Activated naive CD8-positive, alpha-beta T cell treated with anti-CD3 and anti-CD28 coated beads, Interleukin-2, amount 10 ng/mL, durations not matched to agents 7 days and 5 days (primary cell): ENCODE measurements around the gene DUSP1. TPM values are rescaled to one million over a fixed set of nuclear protein-coding genes. Genes with fewer than 3 reads are reported as not detected.

ENCODE experiments used
- ATAC-seq: fragments of 150-1000 bp; cut with Tn5 transposase; one replicate; pipeline ENCODE4 v1.10.0; 2021; ENCODE audit warnings: low read depth, moderate library complexity
- POLR2A ChIA-PET: fragments of 350-600 bp; sonication (Branson Sonifier 250); formaldehyde crosslinking; loops from one replicate; lab custom pipeline; 2021; ENCODE audit warnings: antibody characterized with exemption; lab: Charles Lee
- DNase-seq: peaks from one replicate; pipeline ENCODE4 v3.0.0; 2021
- H3K27ac Mint-ChIP-seq: one replicate; pipeline ENCODE4 v1.8.0; 2022; ENCODE audit warnings: mild to moderate bottlenecking, mixed read lengths
- H3K27me3 Mint-ChIP-seq: one replicate; pipeline ENCODE4 v1.8.0; 2022; ENCODE audit warnings: mild to moderate bottlenecking, moderate library complexity, mixed read lengths
- H3K36me3 Mint-ChIP-seq: one replicate; pipeline ENCODE4 v1.8.0; 2021; ENCODE audit warnings: mild to moderate bottlenecking, mixed read lengths
- H3K4me1 Mint-ChIP-seq: one replicate; pipeline ENCODE4 v1.8.0; 2021; ENCODE audit warnings: mixed read lengths
- H3K4me3 Mint-ChIP-seq: one replicate; pipeline ENCODE4 v1.8.0; 2022; ENCODE audit warnings: mild to moderate bottlenecking, moderate library complexity, mixed read lengths
- H3K9me3 Mint-ChIP-seq: one replicate; pipeline ENCODE4 v1.8.0; 2021; ENCODE audit warnings: mixed read lengths
- total RNA-seq, 2 experiments: library from RNA; stranded (reverse); gene quantifications; one replicate each; pipeline ENCODE4 v1.2.3, GENCODE V29; 2021

Gene DUSP1
- total RNA-seq, 2 experiments from 2014 or later: 39.4 to 41.5 TPM

- H3K4me3 Mint-ChIP-seq: no peak overlapping the region
- H3K27ac Mint-ChIP-seq: no peak overlapping the region
- H3K4me1 Mint-ChIP-seq: peaks cover 6% of the 10 kb centered on the region
- no peaks in the 10 kb centered on the region for H3K27me3 Mint-ChIP-seq
- H3K9me3 Mint-ChIP-seq: no peaks in the 10 kb centered on the region
- DNase-seq: no peak
- no peak for ATAC-seq
- POLR2A ChIA-PET: no interaction called here
- H3K36me3 Mint-ChIP-seq: no peaks in the 10 kb centered on the region
These were observed 24.3 kb downstream of the DUSP1 start for GRCh38 chr5:172746725-172747124.

GRCh38 chr5:172745838-172746237, 25.2 kb downstream of the DUSP1 start:
- H3K36me3 Mint-ChIP-seq: no peaks in the 10 kb centered on the region
- H3K4me3 Mint-ChIP-seq: no peak overlapping the region
- no peak for DNase-seq
- ATAC-seq: no peak
- no peak overlapping the region for H3K27ac Mint-ChIP-seq
- no peaks in the 10 kb centered on the region for H3K9me3 Mint-ChIP-seq
- peaks cover 2% of the 10 kb centered on the region for H3K4me1 Mint-ChIP-seq
- POLR2A ChIA-PET: no interaction called here
- peaks cover 2% of the 10 kb centered on the region for H3K27me3 Mint-ChIP-seq

GRCh38 chr5:172745406-172745805, 25.6 kb downstream of the DUSP1 start:
- no peak overlapping the region for H3K27ac Mint-ChIP-seq
- no peak overlapping the region for H3K4me3 Mint-ChIP-seq
- no peak for DNase-seq
- H3K36me3 Mint-ChIP-seq: no peaks in the 10 kb centered on the region
- POLR2A ChIA-PET: no interaction called here
- peaks cover 2% of the 10 kb centered on the region for H3K4me1 Mint-ChIP-seq
- H3K27me3 Mint-ChIP-seq: peaks cover 2% of the 10 kb centered on the region
- ATAC-seq: no peak
- H3K9me3 Mint-ChIP-seq: no peaks in the 10 kb centered on the region

- Mint-ChIP-seq H3K9me3 (no peaks in the 10 kb centered on the region), H3K27me3 (peaks cover 2% of the 10 kb centered on the region), H3K4me1 (peaks cover 2% of the 10 kb centered on the region), H3K36me3 (no peaks in the 10 kb centered on the region), H3K27ac (no peak overlapping the region), H3K4me3 (no peak overlapping the region)
- no peak for DNase-seq
- POLR2A ChIA-PET: no interaction called here
- ATAC-seq: no peak
These were observed 26.6 kb downstream of the DUSP1 start for GRCh38 chr5:172744123-172745104.

- no peak for DNase-seq
- no peaks in the 10 kb centered on the region for H3K36me3 Mint-ChIP-seq
- no peak overlapping the region for H3K27ac Mint-ChIP-seq
- POLR2A ChIA-PET: no interaction called here
- H3K27me3 Mint-ChIP-seq: peaks cover 2% of the 10 kb centered on the region
- no peak for ATAC-seq
- H3K4me3 Mint-ChIP-seq: no peak overlapping the region
- H3K9me3 Mint-ChIP-seq: no peaks in the 10 kb centered on the region
- H3K4me1 Mint-ChIP-seq: peaks cover 2% of the 10 kb centered on the region
These were observed 27.7 kb downstream of the DUSP1 start for GRCh38 chr5:172743112-172743959.

- POLR2A ChIA-PET: no interaction called here
- no peak for ATAC-seq
- Mint-ChIP-seq H3K9me3 (no peaks in the 10 kb centered on the region), H3K27me3 (peaks cover 2% of the 10 kb centered on the region), H3K36me3 (no peaks in the 10 kb centered on the region), H3K27ac (no peak overlapping the region), H3K4me1 (peaks cover 2% of the 10 kb centered on the region), H3K4me3 (no peak overlapping the region)
- no peak for DNase-seq
These were observed 29.8 kb downstream of the DUSP1 start for GRCh38 chr5:172741206-172741582.

GRCh38 chr5:172740428-172741205, 30.4 kb downstream of the DUSP1 start:
- POLR2A ChIA-PET: no interaction called here
- Mint-ChIP-seq H3K9me3 (no peaks in the 10 kb centered on the region), H3K4me3 (no peak overlapping the region), H3K27me3 (peaks cover 2% of the 10 kb centered on the region), H3K4me1 (peaks cover 2% of the 10 kb centered on the region), H3K36me3 (no peaks in the 10 kb centered on the region), H3K27ac (no peak overlapping the region)
- ATAC-seq: no peak
- no peak for DNase-seq

- Mint-ChIP-seq H3K9me3 (no peaks in the 10 kb centered on the region), H3K4me3 (no peak overlapping the region), H3K36me3 (no peaks in the 10 kb centered on the region), H3K27me3 (peaks cover 2% of the 10 kb centered on the region), H3K27ac (no peak overlapping the region), H3K4me1 (peaks cover 2% of the 10 kb centered on the region)
- ATAC-seq: no peak
- POLR2A ChIA-PET: interaction anchor here (0.7 kb wide), 1 partner anchor 419 kb away, joined by 4 read pairs; no protein-coding TSS in a partner anchor
- no peak for DNase-seq
These were observed 31.6 kb downstream of the DUSP1 start for GRCh38 chr5:172739375-172739774.

- no peak overlapping the region for H3K4me3 Mint-ChIP-seq
- H3K4me1 Mint-ChIP-seq: peaks cover 2% of the 10 kb centered on the region
- DNase-seq (no peak), ATAC-seq (no peak)
- POLR2A ChIA-PET: no interaction called here
- H3K27me3 Mint-ChIP-seq: peaks cover 2% of the 10 kb centered on the region
- no peaks in the 10 kb centered on the region for H3K9me3 Mint-ChIP-seq
- no peak overlapping the region for H3K27ac Mint-ChIP-seq
- H3K36me3 Mint-ChIP-seq: no peaks in the 10 kb centered on the region
These were observed 34.4 kb downstream of the DUSP1 start for GRCh38 chr5:172736508-172737135.

GRCh38 chr5:172735141-172735831, 35.7 kb downstream of the DUSP1 start:
- no peaks in the 10 kb centered on the region for H3K4me1 Mint-ChIP-seq
- no peaks in the 10 kb centered on the region for H3K27me3 Mint-ChIP-seq
- no peak overlapping the region for H3K27ac Mint-ChIP-seq
- H3K36me3 Mint-ChIP-seq: no peaks in the 10 kb centered on the region
- DNase-seq (no peak), ATAC-seq (no peak)
- H3K9me3 Mint-ChIP-seq: no peaks in the 10 kb centered on the region
- H3K4me3 Mint-ChIP-seq: no peak overlapping the region
- POLR2A ChIA-PET: no interaction called here

GRCh38 chr5:172733974-172734346, 37.0 kb downstream of the DUSP1 start:
- Mint-ChIP-seq H3K27me3 (no peaks in the 10 kb centered on the region), H3K4me3 (no peak overlapping the region), H3K36me3 (no peaks in the 10 kb centered on the region), H3K27ac (no peak overlapping the region), H3K4me1 (no peaks in the 10 kb centered on the region), H3K9me3 (no peaks in the 10 kb centered on the region)
- ATAC-seq (no peak), DNase-seq (no peak)
- POLR2A ChIA-PET: no interaction called here
